Measurements from ENCODE around the gene ODAM.
"Not testable (repeated sequence)": the region's sequence is repeated elsewhere in the genome, so short reads cannot be mapped to it uniquely, and the experiment has no call there.

ODAM gene

GRCh38 chr4:70225824-70226223 lies 30.3 kb downstream of the ODAM start, which contains the start of gene FDCSP:
Gene FDCSP (plus strand): TSS chr4:70226124. CDS start chr4:70231195, 5,071 bp downstream.
- no peak for DNase-seq

- DNase-seq = no peak
Observed at GRCh38 chr4:70236125-70236524, 40.6 kb downstream of the ODAM start.

- DNase-seq = no peak
Observed at GRCh38 chr4:70239131-70239883, 43.8 kb downstream of the ODAM start.

- DNase-seq = no peak
Observed at GRCh38 chr4:70239884-70240591, 44.5 kb downstream of the ODAM start.

GRCh38 chr4:70242297-70242696 lies 46.8 kb downstream of the ODAM start, which contains the start of gene CSN3:
Gene CSN3 (plus strand): TSS chr4:70242597. CDS start chr4:70244820, 2,223 bp downstream.
- not testable (repeated sequence) for DNase-seq

- no peak for DNase-seq
Observed at GRCh38 chr4:70243091-70243490, 47.6 kb downstream of the ODAM start.

- DNase-seq = no peak
Observed at GRCh38 chr4:70251250-70251944, 55.9 kb downstream of the ODAM start.

GRCh38 chr4:70251945-70252277 lies 56.4 kb downstream of the ODAM start:
- no peak for DNase-seq

All from femur (tissue), 1 donor.